T-helper 22 cell (primary cell): Measurements from ENCODE around the gene EPSTI1.

Source experiments
- DNase-seq: peaks from one replicate; pipeline ENCODE4 v3.0.0-alpha.2; 2020; ENCODE audit warnings: low read depth

The EPSTI1 gene

GRCh38 chr13:42971691-42972347, 20.2 kb downstream of the EPSTI1 start:
- no peak for DNase-seq

- peak; percentile 2 for DNase-seq
Observed at GRCh38 chr13:42970824-42971690, 21.0 kb downstream of the EPSTI1 start.

GRCh38 chr13:42969565-42970172, 22.4 kb downstream of the EPSTI1 start:
- DNase-seq, result peak; percentile 51

GRCh38 chr13:42968906-42969305, 23.1 kb downstream of the EPSTI1 start:
- DNase-seq, result no peak

- DNase-seq, result no peak
Observed at GRCh38 chr13:42967660-42968059, 24.4 kb downstream of the EPSTI1 start.

GRCh38 chr13:42965281-42965680, 26.8 kb downstream of the EPSTI1 start:
- no peak for DNase-seq

GRCh38 chr13:42964761-42965161, 27.3 kb downstream of the EPSTI1 start:
- DNase-seq, result no peak

- no peak for DNase-seq
Observed at GRCh38 chr13:42959615-42960014, 32.4 kb downstream of the EPSTI1 start.

GRCh38 chr13:42957881-42958280, 34.2 kb downstream of the EPSTI1 start:
- DNase-seq, result no peak

GRCh38 chr13:42950181-42950580, 41.9 kb downstream of the EPSTI1 start:
- DNase-seq, result no peak

- no peak for DNase-seq
Observed at GRCh38 chr13:42947925-42948324, 44.1 kb downstream of the EPSTI1 start.

- no peak for DNase-seq
Observed at GRCh38 chr13:42946927-42947326, 45.1 kb downstream of the EPSTI1 start.

- DNase-seq, result no peak
Observed at GRCh38 chr13:42929886-42930535, 62.0 kb downstream of the EPSTI1 start.

GRCh38 chr13:42926555-42926954, 65.5 kb downstream of the EPSTI1 start:
- DNase-seq, result no peak

- DNase-seq, result no peak
Observed at GRCh38 chr13:42926043-42926442, 66.0 kb downstream of the EPSTI1 start.

- DNase-seq, result no peak
Observed at GRCh38 chr13:42925626-42926025, 66.4 kb downstream of the EPSTI1 start.

- DNase-seq, result no peak
Observed at GRCh38 chr13:42924344-42924743, 67.7 kb downstream of the EPSTI1 start.

- no peak for DNase-seq
Observed at GRCh38 chr13:42907745-42908144, 84.3 kb downstream of the EPSTI1 start.

- no peak for DNase-seq
Observed at GRCh38 chr13:42906257-42906656, 85.8 kb downstream of the EPSTI1 start.

GRCh38 chr13:42905579-42905978, 86.5 kb downstream of the EPSTI1 start:
- no peak for DNase-seq

- no peak for DNase-seq
Observed at GRCh38 chr13:42899266-42899665, 92.8 kb downstream of the EPSTI1 start.

GRCh38 chr13:42895776-42896175, 96.3 kb downstream of the EPSTI1 start:
- no peak for DNase-seq
